Parathyroid adenoma (tissue), 2 donors: ENCODE data around the gene ATP1A4.

ENCODE experiments used
- H2AFZ ChIP-seq: fragments of 300-600 bp; sonication (generic); one replicate; pipeline ENCODE4 v1.7.0; 2017; ENCODE audit warnings: antibody characterized with exemption, mild to moderate bottlenecking
- H3K27ac ChIP-seq: fragments of 300-600 bp; sonication (generic); one replicate; pipeline ENCODE4 v1.7.0; 2017
- H3K27me3 ChIP-seq: fragments of 300-600 bp; sonication (generic); one replicate; pipeline ENCODE4 v1.7.0; 2017; ENCODE audit warnings: low read length; ENCODE audit not compliant: control insufficient read depth, insufficient read depth
- H3K36me3 ChIP-seq: fragments of 300-600 bp; sonication (generic); one replicate; pipeline ENCODE4 v1.7.0; 2017; ENCODE audit warnings: low read length; ENCODE audit not compliant: control insufficient read depth, insufficient read depth
- H3K4me1 ChIP-seq: fragments of 300-600 bp; sonication (generic); one replicate; pipeline ENCODE4 v1.7.0; 2017; ENCODE audit warnings: control low read depth
- H3K4me2 ChIP-seq: fragments of 300-600 bp; sonication (generic); one replicate; pipeline ENCODE4 v1.7.0; 2017; ENCODE audit warnings: low read length
- H3K4me3 ChIP-seq: fragments of 300-600 bp; sonication (generic); one replicate; pipeline ENCODE4 v1.7.0; 2017; ENCODE audit warnings: low read depth, low read length
- H3K79me2 ChIP-seq: fragments of 300-600 bp; sonication (generic); one replicate; pipeline ENCODE4 v1.7.0; 2017; ENCODE audit warnings: control low read depth
- H3K9ac ChIP-seq: fragments of 300-600 bp; sonication (generic); one replicate; pipeline ENCODE4 v1.7.0; 2017; ENCODE audit warnings: mild to moderate bottlenecking
- H3K9me3 ChIP-seq: fragments of 300-600 bp; sonication (generic); one replicate; pipeline ENCODE4 v1.7.0; 2017; ENCODE audit warnings: low read length; ENCODE audit not compliant: control insufficient read depth
- TF ChIP-seq, protein P1 (sequence below): fragments of 300-600 bp; sonication (generic); IDR thresholded peaks from one replicate; pipeline ENCODE4 v1.7.0; 2017; ENCODE audit warnings: antibody characterized with exemption, mild to moderate bottlenecking
- donor health status: primary hyperparathyroidism.

ATP1A4 gene

DNA sequence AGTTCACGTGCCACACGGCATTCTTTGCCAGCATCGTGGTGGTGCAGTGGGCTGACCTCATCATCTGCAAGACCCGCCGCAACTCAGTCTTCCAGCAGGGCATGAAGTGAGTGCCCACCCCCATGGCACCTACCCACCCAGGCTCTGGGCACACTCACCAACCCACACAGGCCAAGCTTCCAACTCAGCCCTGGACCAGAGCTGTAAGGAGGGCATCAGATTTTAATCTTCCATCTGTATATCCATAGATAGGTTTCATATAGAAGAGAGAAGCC, 14.5 kb upstream of the ATP1A4 start:
- Histone ChIP-seq H3K9me3 (no peaks in the 10 kb centered on the region), H3K27ac (no peak overlapping the region), H3K36me3 (no peaks in the 10 kb centered on the region), H2AFZ (no peak overlapping the region), H3K9ac (no peak overlapping the region), H3K27me3 (no peaks in the 10 kb centered on the region), H3K4me1 (no peaks in the 10 kb centered on the region), H3K4me3 (no peak overlapping the region), H3K79me2 (no peaks in the 10 kb centered on the region), H3K4me2 (no peak overlapping the region)
- TF ChIP-seq, protein P1, sequence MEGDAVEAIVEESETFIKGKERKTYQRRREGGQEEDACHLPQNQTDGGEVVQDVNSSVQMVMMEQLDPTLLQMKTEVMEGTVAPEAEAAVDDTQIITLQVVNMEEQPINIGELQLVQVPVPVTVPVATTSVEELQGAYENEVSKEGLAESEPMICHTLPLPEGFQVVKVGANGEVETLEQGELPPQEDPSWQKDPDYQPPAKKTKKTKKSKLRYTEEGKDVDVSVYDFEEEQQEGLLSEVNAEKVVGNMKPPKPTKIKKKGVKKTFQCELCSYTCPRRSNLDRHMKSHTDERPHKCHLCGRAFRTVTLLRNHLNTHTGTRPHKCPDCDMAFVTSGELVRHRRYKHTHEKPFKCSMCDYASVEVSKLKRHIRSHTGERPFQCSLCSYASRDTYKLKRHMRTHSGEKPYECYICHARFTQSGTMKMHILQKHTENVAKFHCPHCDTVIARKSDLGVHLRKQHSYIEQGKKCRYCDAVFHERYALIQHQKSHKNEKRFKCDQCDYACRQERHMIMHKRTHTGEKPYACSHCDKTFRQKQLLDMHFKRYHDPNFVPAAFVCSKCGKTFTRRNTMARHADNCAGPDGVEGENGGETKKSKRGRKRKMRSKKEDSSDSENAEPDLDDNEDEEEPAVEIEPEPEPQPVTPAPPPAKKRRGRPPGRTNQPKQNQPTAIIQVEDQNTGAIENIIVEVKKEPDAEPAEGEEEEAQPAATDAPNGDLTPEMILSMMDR, result no peak

DNA sequence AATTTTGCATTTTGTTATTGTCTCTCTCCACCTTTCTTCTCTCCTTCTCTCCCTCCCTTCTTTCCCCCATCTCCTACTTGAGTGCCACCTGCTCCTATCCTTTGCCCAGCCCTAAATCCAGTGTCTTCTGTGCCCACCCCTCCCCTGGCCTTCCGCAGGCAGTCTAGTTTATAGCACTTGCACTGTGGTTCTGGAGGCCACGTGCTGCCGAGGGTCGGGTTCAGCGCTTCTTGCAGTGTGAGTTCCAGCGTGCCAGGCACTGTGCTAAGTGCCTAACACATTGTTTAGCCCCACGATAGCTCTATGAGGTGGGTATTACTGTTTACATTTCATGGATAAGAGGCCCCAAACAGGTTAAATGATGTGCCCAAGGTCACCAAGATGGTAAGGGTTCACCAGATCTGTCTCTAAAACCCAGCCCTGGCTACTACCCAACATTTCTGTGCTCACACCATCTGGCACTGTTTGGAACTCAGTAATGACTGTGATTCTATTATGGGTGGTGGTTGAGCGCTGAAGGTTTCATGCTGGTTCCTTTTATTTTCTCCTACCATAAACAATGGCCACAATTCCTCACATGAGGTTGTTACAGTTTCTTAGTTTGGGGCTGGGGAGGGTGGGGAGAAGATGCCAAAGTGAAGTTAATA, 14.1 kb upstream of the ATP1A4 start:
- TF ChIP-seq, protein P1, result no peak
- Histone ChIP-seq H3K4me2 (no peak overlapping the region), H3K4me1 (no peaks in the 10 kb centered on the region), H3K9ac (no peak overlapping the region), H3K9me3 (no peaks in the 10 kb centered on the region), H2AFZ (no peak overlapping the region), H3K27ac (no peak overlapping the region), H3K36me3 (no peaks in the 10 kb centered on the region), H3K79me2 (no peaks in the 10 kb centered on the region), H3K4me3 (no peak overlapping the region), H3K27me3 (no peaks in the 10 kb centered on the region)

DNA sequence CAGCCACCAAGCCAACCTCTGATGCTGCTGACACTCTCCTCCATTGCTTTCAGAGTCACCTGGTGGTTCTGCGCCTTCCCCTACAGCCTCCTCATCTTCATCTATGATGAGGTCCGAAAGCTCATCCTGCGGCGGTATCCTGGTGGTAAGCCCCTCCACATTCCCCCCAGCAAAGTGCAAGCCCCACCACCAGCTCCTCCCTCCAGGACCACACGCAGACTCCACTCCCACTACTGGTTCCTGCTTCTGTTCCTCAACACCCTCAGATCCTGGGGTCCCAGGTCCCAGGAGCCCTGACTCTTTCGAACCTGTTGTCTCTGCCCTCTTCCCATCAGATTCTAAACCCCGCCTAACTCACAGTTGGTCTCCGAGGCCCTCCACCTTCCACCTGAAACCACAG, 11.6 kb upstream of the ATP1A4 start:
- TF ChIP-seq, protein P1, result no peak
- no peaks in the 10 kb centered on the region for H3K36me3 ChIP-seq

DNA sequence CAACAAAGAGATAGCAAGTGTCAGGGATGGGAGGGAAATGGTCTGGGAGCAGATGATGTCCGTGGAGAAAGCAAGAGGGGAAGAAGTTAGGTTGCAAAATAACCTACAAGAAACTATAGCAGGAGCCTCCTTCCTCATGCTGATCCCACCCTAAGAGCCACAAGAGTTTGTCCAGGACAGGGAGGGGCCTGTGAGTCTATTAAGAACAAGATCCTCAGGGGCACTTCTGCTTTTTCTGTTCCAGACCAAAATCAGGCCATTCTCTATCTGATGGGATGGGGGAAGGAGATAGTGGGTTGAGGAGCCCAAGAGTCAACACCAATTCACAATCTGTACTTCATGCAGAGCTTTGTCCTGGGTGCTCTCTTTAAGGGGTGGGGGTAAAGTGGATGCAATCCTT, 7.7 kb upstream of the ATP1A4 start:
- H3K36me3 ChIP-seq, result no peaks in the 10 kb centered on the region
- no peaks in the 10 kb centered on the region for H3K27me3 ChIP-seq
- no peak overlapping the region for H3K4me3 ChIP-seq
- no peaks in the 10 kb centered on the region for H3K9me3 ChIP-seq
- TF ChIP-seq, protein P1, result no peak
- H3K4me1 ChIP-seq, result no peaks in the 10 kb centered on the region
- no peak overlapping the region for H2AFZ ChIP-seq
- no peaks in the 10 kb centered on the region for H3K79me2 ChIP-seq
- H3K9ac ChIP-seq, result no peak overlapping the region
- H3K4me2 ChIP-seq, result no peak overlapping the region
- H3K27ac ChIP-seq, result no peak overlapping the region

More for the DNA sequence above, 11.6 kb upstream of the ATP1A4 start:
- Histone ChIP-seq H3K9ac (no peak overlapping the region), H3K27ac (no peak overlapping the region), H2AFZ (no peak overlapping the region), H3K9me3 (no peaks in the 10 kb centered on the region), H3K27me3 (no peaks in the 10 kb centered on the region), H3K79me2 (no peaks in the 10 kb centered on the region), H3K4me1 (no peaks in the 10 kb centered on the region), H3K4me3 (no peak overlapping the region), H3K4me2 (no peak overlapping the region)

DNA sequence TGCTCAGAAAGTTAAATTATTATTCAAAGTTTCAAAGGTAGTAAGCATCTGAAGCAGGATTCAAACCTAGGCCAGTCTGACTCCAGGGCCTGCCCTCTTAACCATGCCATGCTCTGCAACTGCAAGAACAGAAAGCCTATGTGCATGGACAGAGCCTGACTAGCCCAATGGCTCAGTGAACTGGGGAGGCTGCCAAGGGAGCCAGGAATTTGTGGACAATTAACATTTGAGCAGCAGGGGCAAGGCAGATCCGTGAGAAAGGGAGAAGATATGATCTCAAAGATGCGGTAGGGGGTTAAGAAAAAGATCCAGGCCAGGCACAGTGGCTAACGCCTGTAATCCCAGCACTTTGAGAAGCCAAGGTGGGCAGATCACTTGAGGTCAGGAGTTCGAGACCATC, 6.5 kb upstream of the ATP1A4 start:
- TF ChIP-seq, protein P1, result no peak
- no peak overlapping the region for H3K4me2 ChIP-seq

More for the DNA sequence above, 6.5 kb upstream of the ATP1A4 start:
- H3K36me3 ChIP-seq, result no peaks in the 10 kb centered on the region
- H3K79me2 ChIP-seq, result no peaks in the 10 kb centered on the region
- H3K4me1 ChIP-seq, result no peaks in the 10 kb centered on the region
- H2AFZ ChIP-seq, result no peak overlapping the region
- no peaks in the 10 kb centered on the region for H3K9me3 ChIP-seq
- H3K27me3 ChIP-seq, result no peaks in the 10 kb centered on the region
- H3K9ac ChIP-seq, result no peak overlapping the region
- H3K27ac ChIP-seq, result no peak overlapping the region
- H3K4me3 ChIP-seq, result no peak overlapping the region
